Mesenchymal stem cell (in vitro differentiated cells and primary cell): ENCODE data around the gene SLC4A1. TPM values are rescaled to one million over a fixed set of nuclear protein-coding genes. Genes with fewer than 3 reads are reported as not detected.

Source experiments
- DNase-seq: peaks from one replicate; pipeline ENCODE4 v3.0.0-alpha.2; 2013
- H2AFZ ChIP-seq: one replicate; pipeline ENCODE4 v1.6.1; 2013; ENCODE audit warnings: low read depth, mild to moderate bottlenecking, control low read depth, inconsistent platforms, low read length, moderate library complexity
- H2AK5ac ChIP-seq: 2 replicates; pipeline ENCODE4 v1.6.1; 2013; ENCODE audit warnings: low read length, moderate library complexity, mild to moderate bottlenecking, inconsistent platforms; ENCODE audit not compliant: severe bottlenecking
- H2BK120ac ChIP-seq: one replicate; pipeline ENCODE4 v1.6.1; 2013; ENCODE audit warnings: low read depth, mild to moderate bottlenecking, inconsistent platforms, low read length, moderate library complexity
- H2BK12ac ChIP-seq, 2 experiments: one replicate each; pipeline ENCODE4 v1.6.1; 2013; ENCODE audit warnings: inconsistent platforms in 2 of 2, low read length in 2 of 2, mild to moderate bottlenecking in 2 of 2, moderate library complexity in 2 of 2, control low read depth in 1 of 2
- H2BK15ac ChIP-seq: one replicate; pipeline ENCODE4 v1.6.1; 2013; ENCODE audit warnings: mild to moderate bottlenecking, low read depth, inconsistent platforms; ENCODE audit not compliant: poor library complexity, severe bottlenecking
- H2BK5ac ChIP-seq: 2 replicates; pipeline ENCODE4 v1.6.1; 2013; ENCODE audit warnings: low read depth, mild to moderate bottlenecking, low read length, control low read depth, inconsistent platforms; ENCODE audit not compliant: poor library complexity, severe bottlenecking
- H3K14ac ChIP-seq, 2 experiments: one replicate each; pipeline ENCODE4 v1.6.1; 2013; ENCODE audit warnings: inconsistent platforms in 2 of 2, low read length in 2 of 2, control low read depth in 1 of 2, mild to moderate bottlenecking in 1 of 2, moderate library complexity in 1 of 2
- H3K18ac ChIP-seq, 2 experiments: one replicate each; pipeline ENCODE4 v1.6.1; 2013; ENCODE audit warnings: inconsistent platforms in 2 of 2, low read length in 2 of 2, control low read depth in 1 of 2, low read depth in 1 of 2, mild to moderate bottlenecking in 1 of 2
- H3K23ac ChIP-seq, 2 experiments: one replicate each; pipeline ENCODE4 v1.6.1; 2013; ENCODE audit warnings: inconsistent platforms in 2 of 2, low read length in 2 of 2, mild to moderate bottlenecking in 2 of 2, moderate library complexity in 2 of 2, control low read depth in 1 of 2
- H3K27ac ChIP-seq: 2 replicates; pipeline ENCODE4 v1.5.1; 2013; ENCODE audit warnings: mild to moderate bottlenecking, moderate library complexity, low read length, control low read depth, inconsistent platforms; ENCODE audit not compliant: poor library complexity, severe bottlenecking
- H3K27me3 ChIP-seq, 2 experiments: 2 replicates each; pipeline versions ENCODE4 v1.6.1 to v1.7.0; 2013; ENCODE audit warnings: low read length in 2 of 2, mild to moderate bottlenecking in 2 of 2, moderate library complexity in 2 of 2, control low read depth in 1 of 2, inconsistent platforms in 1 of 2; ENCODE audit not compliant: control insufficient read depth in 1 of 2, insufficient read depth in 1 of 2
- H3K36me3 ChIP-seq, 2 experiments: 2 replicates each; pipeline versions ENCODE4 v1.6.1 to v1.7.0; 2013; ENCODE audit warnings: low read length in 2 of 2, control low read depth in 1 of 2, inconsistent platforms in 1 of 2, low read depth in 1 of 2, mild to moderate bottlenecking in 1 of 2; ENCODE audit not compliant: insufficient read depth in 2 of 2, control insufficient read depth in 1 of 2
- H3K4ac ChIP-seq, 2 experiments: one replicate each; pipeline ENCODE4 v1.6.1; 2013; ENCODE audit warnings: inconsistent platforms in 2 of 2, low read length in 2 of 2, mild to moderate bottlenecking in 2 of 2, moderate library complexity in 2 of 2, control low read depth in 1 of 2, low read depth in 1 of 2
- H3K4me1 ChIP-seq: 2 replicates; pipeline ENCODE4 v1.6.1; 2013; ENCODE audit warnings: low read depth, low read length, control low read depth; ENCODE audit not compliant: control insufficient read depth, insufficient read depth
- H3K4me2 ChIP-seq: 2 replicates; pipeline ENCODE4 v1.6.1; 2013; ENCODE audit warnings: low read length, mild to moderate bottlenecking, inconsistent platforms; ENCODE audit not compliant: poor library complexity, severe bottlenecking
- H3K4me3 ChIP-seq, 2 experiments: 2 replicates each; pipeline versions ENCODE4 v1.5.1 to v1.7.0; 2013; ENCODE audit warnings: low read length in 2 of 2, mild to moderate bottlenecking in 2 of 2, control low read depth in 1 of 2, low read depth in 1 of 2; ENCODE audit not compliant: insufficient read depth in 1 of 2
- H3K79me1 ChIP-seq: replicated peaks from 2 replicates; pipeline ENCODE4 v1.6.1; 2013; ENCODE audit warnings: mild to moderate bottlenecking, control low read depth, low read length, inconsistent platforms; ENCODE audit not compliant: poor library complexity, severe bottlenecking
- H3K9ac ChIP-seq: 2 replicates; pipeline ENCODE4 v1.7.0; 2013; ENCODE audit warnings: mild to moderate bottlenecking, low read length, moderate library complexity
- H3K9me3 ChIP-seq: 2 replicates; pipeline ENCODE4 v1.7.0; 2013; ENCODE audit warnings: mild to moderate bottlenecking, low read length; ENCODE audit not compliant: control insufficient read depth
- H4K8ac ChIP-seq: one replicate; pipeline ENCODE4 v1.6.1; 2013; ENCODE audit warnings: inconsistent platforms, mild to moderate bottlenecking, low read length, moderate library complexity
- H4K91ac ChIP-seq: one replicate; pipeline ENCODE4 v1.6.1; 2013; ENCODE audit warnings: mild to moderate bottlenecking, low read length, inconsistent platforms
- WGBS: methylation state at CpG from one replicate; pipeline ENCODE4 v1.1.7; 2013; ENCODE audit warnings: mixed read lengths; 5-methylcytosine and 5-hydroxymethylcytosine counted together
- small RNA-seq: library from polyadenylated mRNA; stranded (forward); fragments of <200 nt; extraction: miRNeasy Mini kit (QIAGEN cat#:217004); gene quantifications from one replicate; pipeline ENCODE3, GENCODE V24; 2013; ENCODE audit warnings: low read depth

SLC4A1 gene

GRCh38 chr17:44199553-44200477, 68.1 kb downstream of the SLC4A1 start, which contains the start of gene ATXN7L3:
TSS of gene ATXN7L3 (minus strand) at chr17:44199884. CDS start at chr17:44198070, 1,814 bp downstream.
- peaks cover 27 to 29% of the 10 kb centered on the region in 2 experiments for H3K36me3 ChIP-seq
- peak; percentile 98 for DNase-seq
- H2BK5ac ChIP-seq: peak within 1 kb of the TSS; percentile 95
- peak within 1 kb of the TSS; percentile 98 to 99 for H3K4ac ChIP-seq
- H4K8ac ChIP-seq: peak within 1 kb of the TSS; percentile 98
- peak within 1 kb of the TSS; percentile 95 for H3K9ac ChIP-seq
- peak within 1 kb of the TSS; percentile 65 to 75 for H3K23ac ChIP-seq
- no peaks in the 10 kb centered on the region for H3K9me3 ChIP-seq
- under 1% methylated on average over 47 of the region's 126 CpGs for WGBS
- peak within 1 kb of the TSS; percentile 95 to 98 for H3K18ac ChIP-seq
- peak within 1 kb of the TSS; percentile 82 for H2AK5ac ChIP-seq
- peak within 1 kb of the TSS in 1 of 2 experiments; percentile 93 for H2BK12ac ChIP-seq
- H3K27ac ChIP-seq: peak within 1 kb of the TSS; percentile 91
- H2BK15ac ChIP-seq: peak within 1 kb of the TSS; percentile 94
- peak within 1 kb of the TSS; percentile 79 to 86 for H3K4me3 ChIP-seq
- peak within 1 kb of the TSS; percentile 87 for H3K4me2 ChIP-seq
- H3K4me1 ChIP-seq: peaks cover 20% of the 10 kb centered on the region
- H4K91ac ChIP-seq: peak within 1 kb of the TSS; percentile 98
- peaks cover 17% of the 10 kb centered on the region for H3K79me1 ChIP-seq
- no peaks in the 10 kb centered on the region for H3K27me3 ChIP-seq
- H3K14ac ChIP-seq: peak within 1 kb of the TSS in 1 of 2 experiments; percentile 91
- peak within 1 kb of the TSS; percentile 78 for H2AFZ ChIP-seq
- peak within 1 kb of the TSS; percentile 96 for H2BK120ac ChIP-seq

GRCh38 chr17:44198721-44199552, 69.0 kb downstream of the SLC4A1 start:
- Histone ChIP-seq H3K36me3 (peaks cover 36 to 38% of the 10 kb centered on the region in 2 experiments), H3K27me3 (no peaks in the 10 kb centered on the region), H3K79me1 (peaks cover 25% of the 10 kb centered on the region), H3K14ac (peak overlapping the region in 1 of 2 experiments; percentile 72), H2BK120ac (peak overlapping the region; percentile 96), H3K27ac (peak overlapping the region; percentile 88), H3K4ac (peak overlapping the region; percentile 68 to 97), H3K4me3 (peak overlapping the region; percentile 75 to 86), H2BK5ac (peak overlapping the region; percentile 95), H3K23ac (peak overlapping the region; percentile 65 to 75), H2BK15ac (peak overlapping the region; percentile 94), H3K4me1 (peaks cover 18% of the 10 kb centered on the region), H3K9ac (peak overlapping the region; percentile 95), H2AK5ac (peak overlapping the region; percentile 54), H4K91ac (peak overlapping the region; percentile 98), H3K18ac (peak overlapping the region; percentile 88 to 91), H3K4me2 (peak overlapping the region; percentile 71), H2AFZ (no peak overlapping the region), H2BK12ac (peak overlapping the region in 1 of 2 experiments; percentile 45), H3K9me3 (no peaks in the 10 kb centered on the region), H4K8ac (peak overlapping the region; percentile 95)
- peak; percentile 61 for DNase-seq
- 2% methylated on average over 11 of the region's 68 CpGs for WGBS

Small RNAs within 50 kb of the gene (small RNA-seq; reads per million reads assigned to genes)
- gene MIR6782 (not detected), gene RF00012 (not detected), gene RN7SL507P (not detected), gene RNU6-453P (not detected)
